ENCODE data around the gene SFMBT2. TPM values are rescaled to one million over a fixed set of nuclear protein-coding genes. Genes with fewer than 3 reads are reported as not detected.

SFMBT2 gene
- total RNA-seq, 1 experiment from 2014 or later: 1.3 TPM

DNA sequence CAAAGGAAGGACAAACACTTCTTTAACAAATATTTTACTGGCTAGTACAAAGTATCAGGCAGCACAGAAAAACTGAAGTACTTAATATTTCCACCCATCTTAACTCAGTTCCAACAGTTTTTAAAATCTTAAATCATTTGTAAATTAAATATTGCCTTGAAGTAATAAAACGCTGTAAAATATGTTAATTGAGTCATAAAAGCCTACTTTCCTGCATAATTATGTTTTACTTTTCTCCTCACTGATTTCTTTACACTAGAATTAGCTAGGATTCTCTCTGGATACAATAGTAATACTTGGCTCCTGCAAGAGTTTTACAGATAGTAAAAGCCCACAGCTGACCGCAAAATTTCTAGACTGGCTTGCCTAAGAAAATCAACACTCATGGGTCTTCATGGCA lies 74.9 kb downstream of the SFMBT2 start:
- intact Hi-C loops (cut with micrococcal nuclease; ENCODE audit: unreplicated experiment) (no loop called here), in situ Hi-C loops (cut with HindIII; ENCODE audit: low pct_unique_long_range_greater_than_20kb, low sequenced_read_pairs) (no loop called here)
- no peak for TF ChIP-seq SIN3A (IDR thresholded peaks at IDR 0.05; ENCODE audit: borderline replicate concordance, insufficient read depth, low read depth, low read length)
- no peak for TF ChIP-seq TCF7L2 (IDR thresholded peaks at IDR 0.05; ENCODE audit: low read depth, low read length)
- no peak for TF ChIP-seq POLR2AphosphoS5 (IDR thresholded peaks at IDR 0.05; ENCODE audit: low read depth, low read length)
- TF ChIP-seq, protein P1, sequence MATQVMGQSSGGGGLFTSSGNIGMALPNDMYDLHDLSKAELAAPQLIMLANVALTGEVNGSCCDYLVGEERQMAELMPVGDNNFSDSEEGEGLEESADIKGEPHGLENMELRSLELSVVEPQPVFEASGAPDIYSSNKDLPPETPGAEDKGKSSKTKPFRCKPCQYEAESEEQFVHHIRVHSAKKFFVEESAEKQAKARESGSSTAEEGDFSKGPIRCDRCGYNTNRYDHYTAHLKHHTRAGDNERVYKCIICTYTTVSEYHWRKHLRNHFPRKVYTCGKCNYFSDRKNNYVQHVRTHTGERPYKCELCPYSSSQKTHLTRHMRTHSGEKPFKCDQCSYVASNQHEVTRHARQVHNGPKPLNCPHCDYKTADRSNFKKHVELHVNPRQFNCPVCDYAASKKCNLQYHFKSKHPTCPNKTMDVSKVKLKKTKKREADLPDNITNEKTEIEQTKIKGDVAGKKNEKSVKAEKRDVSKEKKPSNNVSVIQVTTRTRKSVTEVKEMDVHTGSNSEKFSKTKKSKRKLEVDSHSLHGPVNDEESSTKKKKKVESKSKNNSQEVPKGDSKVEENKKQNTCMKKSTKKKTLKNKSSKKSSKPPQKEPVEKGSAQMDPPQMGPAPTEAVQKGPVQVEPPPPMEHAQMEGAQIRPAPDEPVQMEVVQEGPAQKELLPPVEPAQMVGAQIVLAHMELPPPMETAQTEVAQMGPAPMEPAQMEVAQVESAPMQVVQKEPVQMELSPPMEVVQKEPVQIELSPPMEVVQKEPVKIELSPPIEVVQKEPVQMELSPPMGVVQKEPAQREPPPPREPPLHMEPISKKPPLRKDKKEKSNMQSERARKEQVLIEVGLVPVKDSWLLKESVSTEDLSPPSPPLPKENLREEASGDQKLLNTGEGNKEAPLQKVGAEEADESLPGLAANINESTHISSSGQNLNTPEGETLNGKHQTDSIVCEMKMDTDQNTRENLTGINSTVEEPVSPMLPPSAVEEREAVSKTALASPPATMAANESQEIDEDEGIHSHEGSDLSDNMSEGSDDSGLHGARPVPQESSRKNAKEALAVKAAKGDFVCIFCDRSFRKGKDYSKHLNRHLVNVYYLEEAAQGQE (IDR thresholded peaks at IDR 0.05; ENCODE audit: insufficient read depth in 1 of 2, low read depth in 2 of 2, low read length in 1 of 2): no peak
- TF ChIP-seq, protein P2, sequence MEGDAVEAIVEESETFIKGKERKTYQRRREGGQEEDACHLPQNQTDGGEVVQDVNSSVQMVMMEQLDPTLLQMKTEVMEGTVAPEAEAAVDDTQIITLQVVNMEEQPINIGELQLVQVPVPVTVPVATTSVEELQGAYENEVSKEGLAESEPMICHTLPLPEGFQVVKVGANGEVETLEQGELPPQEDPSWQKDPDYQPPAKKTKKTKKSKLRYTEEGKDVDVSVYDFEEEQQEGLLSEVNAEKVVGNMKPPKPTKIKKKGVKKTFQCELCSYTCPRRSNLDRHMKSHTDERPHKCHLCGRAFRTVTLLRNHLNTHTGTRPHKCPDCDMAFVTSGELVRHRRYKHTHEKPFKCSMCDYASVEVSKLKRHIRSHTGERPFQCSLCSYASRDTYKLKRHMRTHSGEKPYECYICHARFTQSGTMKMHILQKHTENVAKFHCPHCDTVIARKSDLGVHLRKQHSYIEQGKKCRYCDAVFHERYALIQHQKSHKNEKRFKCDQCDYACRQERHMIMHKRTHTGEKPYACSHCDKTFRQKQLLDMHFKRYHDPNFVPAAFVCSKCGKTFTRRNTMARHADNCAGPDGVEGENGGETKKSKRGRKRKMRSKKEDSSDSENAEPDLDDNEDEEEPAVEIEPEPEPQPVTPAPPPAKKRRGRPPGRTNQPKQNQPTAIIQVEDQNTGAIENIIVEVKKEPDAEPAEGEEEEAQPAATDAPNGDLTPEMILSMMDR (IDR thresholded peaks at IDR 0.05): no peak
- Histone ChIP-seq H3K27ac (ENCODE audit: low read length) (no peak overlapping the region), H3K36me3 (ENCODE audit: control insufficient read depth, insufficient read depth, low read length) (no peaks in the 10 kb centered on the region), H3K9me3 (ENCODE audit: control insufficient read depth, insufficient read depth, low read depth, low read length) (no peaks in the 10 kb centered on the region), H3K4me1 (ENCODE audit: control insufficient read depth, insufficient read depth, low read length) (no peaks in the 10 kb centered on the region), H3K4me3 (ENCODE audit: low read depth in 2 of 2, low read length in 2 of 2) (no peak overlapping the region), H3K27me3 (ENCODE audit: control insufficient read depth, insufficient read depth, low read length) (no peaks in the 10 kb centered on the region)
- BruUV-seq (replicated peaks): no TSS peak
- ChIA-PET CTCF (no interaction called here), POLR2A (interaction anchor here (0.6 kb wide), 1 partner anchor 68 kb away, joined by 4 read pairs; no protein-coding TSS in a partner anchor)
- ATAC-seq: no peak
- DNase-seq (ENCODE audit: low read depth, low spot score): no peak

DNA sequence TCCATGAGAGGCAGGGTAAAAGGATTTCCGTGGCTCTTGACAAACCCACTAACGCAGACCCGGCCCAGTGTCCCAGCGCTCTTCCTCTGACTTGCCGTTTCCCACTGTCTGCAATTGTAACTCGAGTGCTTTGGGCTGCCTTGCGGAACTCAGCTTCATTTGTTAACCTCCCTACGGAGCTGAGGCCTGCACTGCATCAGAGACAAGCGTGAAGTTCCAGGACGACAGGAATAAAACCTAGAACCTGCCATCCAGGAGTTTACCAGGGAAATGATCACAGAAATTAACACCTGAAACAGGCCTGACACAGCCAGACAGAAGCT lies 76.2 kb downstream of the SFMBT2 start:
- CTCF ChIA-PET: no interaction called here
- Histone ChIP-seq H3K4me3 (ENCODE audit: low read depth in 2 of 2, low read length in 2 of 2) (no peak overlapping the region), H3K27me3 (ENCODE audit: control insufficient read depth, insufficient read depth, low read length) (no peaks in the 10 kb centered on the region), H3K4me1 (ENCODE audit: control insufficient read depth, insufficient read depth, low read length) (no peaks in the 10 kb centered on the region), H3K36me3 (ENCODE audit: control insufficient read depth, insufficient read depth, low read length) (no peaks in the 10 kb centered on the region), H3K27ac (ENCODE audit: low read length) (no peak overlapping the region), H3K9me3 (ENCODE audit: control insufficient read depth, insufficient read depth, low read depth, low read length) (no peaks in the 10 kb centered on the region)
- no peak for TF ChIP-seq POLR2AphosphoS5 (IDR thresholded peaks at IDR 0.05; ENCODE audit: low read depth, low read length)
- TF ChIP-seq, protein P2 (IDR thresholded peaks at IDR 0.05): no peak
- TF ChIP-seq, protein P1 (IDR thresholded peaks at IDR 0.05; ENCODE audit: insufficient read depth in 1 of 2, low read depth in 2 of 2, low read length in 1 of 2): no peak
- no peak for TF ChIP-seq TCF7L2 (IDR thresholded peaks at IDR 0.05; ENCODE audit: low read depth, low read length)
- no peak for TF ChIP-seq SIN3A (IDR thresholded peaks at IDR 0.05; ENCODE audit: borderline replicate concordance, insufficient read depth, low read depth, low read length)
- in situ Hi-C loops (cut with HindIII; ENCODE audit: low pct_unique_long_range_greater_than_20kb, low sequenced_read_pairs) (no loop called here), intact Hi-C loops (cut with micrococcal nuclease; ENCODE audit: unreplicated experiment) (no loop called here)
- ATAC-seq (no peak), DNase-seq (ENCODE audit: low read depth, low spot score) (no peak)
- BruUV-seq (replicated peaks): no TSS peak
- POLR2A ChIA-PET: no interaction called here

All from Panc1 (cell line).